K562 (cell line): ENCODE data around the gene VPS33B. TPM values are rescaled to one million over a fixed set of nuclear protein-coding genes. Genes with fewer than 3 reads are reported as not detected.
A peak's percentile ranks its signal among the peaks of the same experiment; 100 is the strongest.

Experiments
- CBFA2T3 ChIP-seq: fragments of 450-650 bp; IDR thresholded peaks from 2 replicates; pipeline ENCODE4 v1.6.1; 2017
- ESRRA ChIP-seq: fragments of 450-650 bp; IDR thresholded peaks from 2 replicates; pipeline ENCODE4 v1.6.1; 2014; ENCODE audit warnings: low read depth, mild to moderate bottlenecking, moderate library complexity, borderline replicate concordance
- GATAD2A ChIP-seq: fragments of 450-650 bp; IDR thresholded peaks from 2 replicates; pipeline ENCODE4 v1.6.1; 2017
- JUND ChIP-seq, 2 experiments: IDR thresholded peaks; 2 replicates in 1 of 2; 3 replicates in 1 of 2; pipeline ENCODE4 v1.6.1; 2011; ENCODE audit warnings: borderline replicate concordance in 2 of 2, low read depth in 2 of 2, low read length in 2 of 2, improper control_type of control experiment in 1 of 2, missing biosample characterization in 1 of 2, missing genetic modification characterization in 1 of 2, missing genetic modification reagents in 1 of 2
- KLF16 ChIP-seq: IDR thresholded peaks from 2 replicates; pipeline ENCODE4 v1.6.1; 2016; ENCODE audit warnings: antibody characterized with exemption
- NCOA1 ChIP-seq: fragments of 450-650 bp; IDR thresholded peaks from 2 replicates; pipeline ENCODE4 v1.6.1; 2016; ENCODE audit warnings: low read depth
- THRB ChIP-seq: fragments of 450-650 bp; formaldehyde crosslinking; conservative IDR thresholded peaks from 2 replicates; pipeline ENCODE4 v1.4.0; 2022; ENCODE audit warnings: mild to moderate bottlenecking, missing genetic modification characterization
- ZBTB1 ChIP-seq: sonication (generic); formaldehyde crosslinking; IDR thresholded peaks from 2 replicates; pipeline ENCODE4 v1.8.1; 2023; ENCODE audit warnings: missing genetic modification reagents, low read depth, mild to moderate bottlenecking, borderline replicate concordance
- ZNF318 ChIP-seq, 2 experiments: fragments of 450-650 bp; IDR thresholded peaks; 2 replicates each; pipeline ENCODE4 v1.6.1; 2016; ENCODE audit warnings: mild to moderate bottlenecking in 2 of 2, borderline replicate concordance in 1 of 2, low read depth in 1 of 2, moderate library complexity in 1 of 2
- polyA plus RNA-seq, 8 experiments: library from polyadenylated mRNA; depleted of rRNA in 4 of 8; stranded (reverse) in 5 of 8; unstranded in 3 of 8; fragments of >200 nt; fragmentation: Nextera tagmentation in 2 of 8; fragmentation: Illumina TruSeq in 1 of 8; extraction: Ambion mirVana in 2 of 8; extraction: Trizol in 1 of 8; gene quantifications; 2 replicates each; pipeline versions ENCODE4 v1.2.1 to v1.2.3, GENCODE V29; 2011 to 2014; ENCODE audit warnings: inconsistent platforms in 1 of 8, missing spikeins in 1 of 8
- total RNA-seq, 7 experiments: library from RNA; depleted of rRNA in 6 of 7; stranded (reverse); fragments of >200 nt in 6 of 7; fragmentation: Illumina TruSeq in 2 of 7; extraction: Trizol in 2 of 7; gene quantifications; 2 replicates each; pipeline versions ENCODE4 v1.2.1 to v1.2.3, GENCODE V29; 2011 to 2021; ENCODE audit warnings: low replicate concordance in 1 of 7
- TF ChIP-seq, protein P1 (sequence below), 2 experiments: IDR thresholded peaks in 1 of 2; conservative IDR thresholded peaks in 1 of 2; 2 replicates each; pipeline ENCODE4 v1.6.1; 2016; ENCODE audit warnings: low read depth in 2 of 2, mild to moderate bottlenecking in 1 of 2, missing compliant biosample characterization in 1 of 2, missing genetic modification characterization in 1 of 2, moderate library complexity in 1 of 2
- TF ChIP-seq, protein P2 (sequence below), 2 experiments: IDR thresholded peaks; 2 replicates each; pipeline ENCODE4 v1.6.1; 2011; ENCODE audit warnings: borderline replicate concordance in 1 of 2, control low read depth in 1 of 2, low read depth in 1 of 2, low read length in 1 of 2, mild to moderate bottlenecking in 1 of 2, mixed read lengths in 1 of 2, moderate library complexity in 1 of 2; ENCODE audit not compliant: insufficient read depth in 1 of 2, insufficient read length in 1 of 2, poor library complexity in 1 of 2, severe bottlenecking in 1 of 2; ENCODE audit errors: extremely low read depth in 1 of 2

Gene VPS33B
- total and polyA plus RNA-seq, 9 of the 15 experiments (the other 6 are each of a cell fraction or from before 2014, with no cell fraction given): 9.4 to 25.5 (median 14.8) TPM

GRCh38 chr15:91047545-91048199 lies 25.3 kb upstream of the VPS33B start (continued):
- TF ChIP-seq, protein P1, sequence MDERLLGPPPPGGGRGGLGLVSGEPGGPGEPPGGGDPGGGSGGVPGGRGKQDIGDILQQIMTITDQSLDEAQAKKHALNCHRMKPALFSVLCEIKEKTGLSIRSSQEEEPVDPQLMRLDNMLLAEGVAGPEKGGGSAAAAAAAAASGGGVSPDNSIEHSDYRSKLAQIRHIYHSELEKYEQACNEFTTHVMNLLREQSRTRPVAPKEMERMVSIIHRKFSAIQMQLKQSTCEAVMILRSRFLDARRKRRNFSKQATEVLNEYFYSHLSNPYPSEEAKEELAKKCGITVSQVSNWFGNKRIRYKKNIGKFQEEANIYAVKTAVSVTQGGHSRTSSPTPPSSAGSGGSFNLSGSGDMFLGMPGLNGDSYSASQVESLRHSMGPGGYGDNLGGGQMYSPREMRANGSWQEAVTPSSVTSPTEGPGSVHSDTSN (CRISPR knock-in tag; IDR thresholded peaks at IDR 0.05; ENCODE audit: low read depth): no peak
- TF ChIP-seq, protein P1 (tag; conservative IDR thresholded peaks at IDR 0.05; ENCODE audit: low read depth): 0 out of 2 replicates have a peak, but pooled peaks have one; percentile 9
- TF ChIP-seq CBFA2T3 (peak; percentile 35; the same call in 1 of the 2 replicates), ZNF318 (IDR thresholded peaks at IDR 0.05; ENCODE audit: borderline replicate concordance in 1 of 2, low read depth in 1 of 2) (peak in 1 of 2 experiments; percentile 80; a peak in 1 of 4 replicates), THRB (CRISPR knock-in tag) (peak; percentile 50; the same call in 1 of the 2 replicates), KLF16 (no peak), GATAD2A (peak; percentile 88; the same call in 1 of the 2 replicates), ZBTB1 (CRISPR knock-in tag) (no peak), ESRRA (peak; percentile 90; the same call in 1 of the 2 replicates), NCOA1 (peak; percentile 30; the same call in 1 of the 2 replicates), JUND (IDR thresholded peaks at IDR 0.05; ENCODE audit: borderline replicate concordance, low read depth, low read length) (no peak; the same call in 1 of the 2 replicates), JUND (tag; IDR thresholded peaks at IDR 0.05; ENCODE audit: borderline replicate concordance, low read depth, low read length) (0 out of 3 replicates have a peak, but pooled peaks have one; percentile 10)
- TF ChIP-seq, protein P2, sequence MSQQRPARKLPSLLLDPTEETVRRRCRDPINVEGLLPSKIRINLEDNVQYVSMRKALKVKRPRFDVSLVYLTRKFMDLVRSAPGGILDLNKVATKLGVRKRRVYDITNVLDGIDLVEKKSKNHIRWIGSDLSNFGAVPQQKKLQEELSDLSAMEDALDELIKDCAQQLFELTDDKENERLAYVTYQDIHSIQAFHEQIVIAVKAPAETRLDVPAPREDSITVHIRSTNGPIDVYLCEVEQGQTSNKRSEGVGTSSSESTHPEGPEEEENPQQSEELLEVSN (IDR thresholded peaks at IDR 0.05; ENCODE audit: borderline replicate concordance in 1 of 2, extremely low read depth in 1 of 2, insufficient read depth in 1 of 2, insufficient read length in 1 of 2, low read depth in 1 of 2, low read length in 1 of 2, poor library complexity in 1 of 2, severe bottlenecking in 1 of 2): no peak
